K562 (cell line): ENCODE measurements around the gene UBE2N. TPM values are rescaled to one million over a fixed set of nuclear protein-coding genes. Genes with fewer than 3 reads are reported as not detected.

Experiments
- ATAC-seq: fragments of 200-7000 bp; cut with Tn5 transposase; 3 replicates; pipeline ENCODE4 v1.9.1; 2020; ENCODE audit warnings: moderate library complexity
- BruUV-seq: library from RNA; stranded (reverse); fragments of 400-500 nt; replicated peaks from 2 replicates; lab custom pipeline; 2021; lab: Mats Ljungman, UMichigan
- CTCF ChIA-PET: fragments of 300-600 bp; formaldehyde crosslinking; extraction: SDS; loops from one replicate; lab custom pipeline; 2021; ENCODE audit warnings: low intra/inter-chr PET ratio; lab: Yijun Ruan, JAX
- POLR2A ChIA-PET: fragments of 300-600, 350-650 bp; sonication (Branson Sonifier 250); formaldehyde crosslinking; extraction: SDS; loops from one replicate; lab custom pipeline; 2021; ENCODE audit warnings: antibody characterized with exemption, inconsistent platforms; lab: Yijun Ruan, JAX
- DNase-seq, 4 experiments: peaks; one replicate each; pipeline versions ENCODE4 v3.0.0 to v3.0.0-alpha.2; 2011 to 2018; ENCODE audit warnings: low spot score in 3 of 4, mixed read lengths in 3 of 4; ENCODE audit errors: extremely low read depth in 1 of 4
- FAIRE-seq: peaks from 2 replicates; lab custom pipeline; 2011; peaks lifted over from hg19 to GRCh38; lab: Jason Lieb, UNC
- H2AFZ ChIP-seq: 2 replicates; pipeline ENCODE4 v1.6.0; 2011; ENCODE audit warnings: low read depth, low read length, control low read depth, inconsistent platforms
- H3K27ac ChIP-seq: fragments of 200-600 bp; 3 replicates; pipeline ENCODE4 v1.8.0; 2011; ENCODE audit warnings: low read depth, mild to moderate bottlenecking, control low read depth, inconsistent platforms, low read length, moderate library complexity, mixed read lengths; ENCODE audit errors: extremely low read depth
- H3K27me3 ChIP-seq, 2 experiments: fragments of 300-600 bp in 1 of 2; 2 replicates in 1 of 2; 3 replicates in 1 of 2; pipeline versions ENCODE4 v1.6.0 to v1.8.0; 2011; ENCODE audit warnings: inconsistent platforms in 2 of 2, low read length in 2 of 2, mild to moderate bottlenecking in 1 of 2, mixed read lengths in 1 of 2, moderate library complexity in 1 of 2; ENCODE audit not compliant: control insufficient read depth in 2 of 2, insufficient read depth in 2 of 2
- H3K36me3 ChIP-seq: fragments of 300-600 bp; 3 replicates; pipeline ENCODE4 v1.8.0; 2011; ENCODE audit warnings: mild to moderate bottlenecking, low read length, inconsistent platforms; ENCODE audit not compliant: control insufficient read depth, insufficient read depth
- H3K4me1 ChIP-seq, 2 experiments: fragments of 200-600 bp in 1 of 2; replicated peaks in 1 of 2; 2 replicates in 1 of 2; 3 replicates in 1 of 2; pipeline versions ENCODE4 v1.5.1 to v1.8.0; 2011; ENCODE audit warnings: inconsistent platforms in 2 of 2, low read length in 2 of 2, mild to moderate bottlenecking in 1 of 2, mixed read lengths in 1 of 2, moderate library complexity in 1 of 2; ENCODE audit not compliant: control insufficient read depth in 2 of 2, insufficient read depth in 2 of 2
- H3K4me2 ChIP-seq: 2 replicates; pipeline ENCODE4 v1.6.1; 2011; ENCODE audit warnings: low read length, control low read depth, inconsistent platforms, mixed read lengths; ENCODE audit not compliant: insufficient read depth
- H3K4me3 ChIP-seq: fragments of 200-600 bp; sonication (generic), shearing (Covaris generic); 2 replicates; pipeline ENCODE4 v1.5.1; 2016; ENCODE audit warnings: control low read depth, inconsistent platforms
- H3K79me2 ChIP-seq: fragments of 200-600 bp; 3 replicates; pipeline ENCODE4 v1.8.0; 2011; ENCODE audit warnings: low read length, inconsistent platforms; ENCODE audit not compliant: control insufficient read depth, insufficient read depth
- H3K9ac ChIP-seq, 2 experiments: 2 replicates each; pipeline versions ENCODE4 v1.6.0 to v1.6.1; 2011; ENCODE audit warnings: low read depth in 2 of 2, low read length in 2 of 2, control low read depth in 1 of 2, inconsistent platforms in 1 of 2, mild to moderate bottlenecking in 1 of 2, mixed read lengths in 1 of 2; ENCODE audit not compliant: insufficient read depth in 1 of 2
- H3K9me1 ChIP-seq: one replicate; pipeline ENCODE4 v1.6.0; 2011; ENCODE audit warnings: inconsistent platforms, mild to moderate bottlenecking, low read length, moderate library complexity; ENCODE audit not compliant: control insufficient read depth, insufficient read depth
- H3K9me3 ChIP-seq: replicated peaks from 2 replicates; pipeline ENCODE4 v1.5.1; 2011; ENCODE audit warnings: low read depth, low read length, inconsistent platforms; ENCODE audit not compliant: control insufficient read depth, insufficient read depth
- H4K20me1 ChIP-seq: replicated peaks from 2 replicates; pipeline ENCODE4 v1.6.1; 2011; ENCODE audit warnings: low read length, inconsistent platforms, mixed read lengths; ENCODE audit not compliant: control insufficient read depth, insufficient read depth
- ARNT ChIP-seq, 2 experiments: fragments of 450-650 bp; IDR thresholded peaks; 2 replicates each; pipeline ENCODE4 v1.6.1; 2016; ENCODE audit warnings: mild to moderate bottlenecking in 1 of 2
- E2F8 ChIP-seq: fragments of 450-650 bp; IDR thresholded peaks from 2 replicates; pipeline ENCODE4 v1.7.1; 2018; ENCODE audit warnings: mild to moderate bottlenecking, low read depth; ENCODE audit not compliant: partially characterized antibody
- ELF1 ChIP-seq: fragments of 200-800 bp; sonication (Bioruptor generic); IDR thresholded peaks from 2 replicates; pipeline ENCODE4 v1.6.1; 2016; ENCODE audit warnings: missing genetic modification characterization, missing compliant biosample characterization
- ELK3 ChIP-seq: fragments of 450-650 bp; formaldehyde crosslinking; IDR thresholded peaks from 2 replicates; pipeline ENCODE4 v1.4.0; 2020; ENCODE audit warnings: mild to moderate bottlenecking
- ERF ChIP-seq: fragments of 450-650 bp; formaldehyde crosslinking; IDR thresholded peaks from 2 replicates; pipeline ENCODE4 v1.4.0; 2020; ENCODE audit warnings: mild to moderate bottlenecking, mixed read lengths
- MAFG ChIP-seq: fragments of 450-650 bp; conservative IDR thresholded peaks from 2 replicates; pipeline ENCODE4 v1.6.1; 2016; ENCODE audit warnings: missing genetic modification characterization, missing compliant biosample characterization
- PML ChIP-seq: IDR thresholded peaks from 2 replicates; pipeline ENCODE4 v1.6.1; 2012; ENCODE audit warnings: low read length, inconsistent platforms
- POLR2A ChIP-seq: fragments of 450-650 bp; conservative IDR thresholded peaks from 2 replicates; pipeline ENCODE4 v1.6.1; 2016
- POLR2AphosphoS2 ChIP-seq: IDR thresholded peaks from 2 replicates; pipeline ENCODE4 v1.6.1; 2012; ENCODE audit warnings: low read length, improper control_type of control experiment
- POLR2B ChIP-seq: fragments of 450-650 bp; IDR thresholded peaks from 2 replicates; pipeline ENCODE4 v1.6.1; 2018; ENCODE audit warnings: low read depth; ENCODE audit not compliant: partially characterized antibody
- POLR2G ChIP-seq: fragments of 200-400 bp; formaldehyde crosslinking; IDR thresholded peaks from 2 replicates; pipeline ENCODE4 v1.6.1; 2017; ENCODE audit warnings: low read depth, mild to moderate bottlenecking, antibody characterized with exemption, low read length, moderate library complexity
- POLR2H ChIP-seq: IDR thresholded peaks from 2 replicates; pipeline ENCODE4 v1.6.1; 2016; ENCODE audit warnings: missing genetic modification characterization, low read depth, mild to moderate bottlenecking, control low read depth, missing compliant biosample characterization, moderate library complexity
- SOX6 ChIP-seq: fragments of 450-650 bp; IDR thresholded peaks from 2 replicates; pipeline ENCODE4 v1.6.1; 2014; ENCODE audit warnings: mild to moderate bottlenecking
- SRSF9 ChIP-seq: fragments of 200-400 bp; formaldehyde crosslinking; IDR thresholded peaks from 2 replicates; pipeline ENCODE4 v1.6.1; 2017; ENCODE audit warnings: low read depth, low read length, borderline replicate concordance
- SUPT5H ChIP-seq: fragments of 450-650 bp; IDR thresholded peaks from 2 replicates; pipeline ENCODE4 v1.6.1; 2016
- ZNF324 ChIP-seq: fragments of 250-450 bp; sonication (Bioruptor Pico); IDR thresholded peaks from 2 replicates; pipeline ENCODE4 v1.4.0; 2020; ENCODE audit warnings: mild to moderate bottlenecking
- ZNF445 ChIP-seq: fragments of 250-450 bp; sonication (Bioruptor Pico); IDR thresholded peaks from 2 replicates; pipeline ENCODE4 v1.4.0; 2020; ENCODE audit warnings: low read depth, mild to moderate bottlenecking, moderate library complexity
- ZNF717 ChIP-seq: fragments of 250-450 bp; sonication (Bioruptor Pico); IDR thresholded peaks from 2 replicates; pipeline ENCODE4 v1.5.0; 2021
- ZSCAN32 ChIP-seq: fragments of 450-650 bp; formaldehyde crosslinking; IDR thresholded peaks from 2 replicates; pipeline ENCODE4 v1.4.0; 2020; ENCODE audit warnings: mild to moderate bottlenecking, moderate library complexity
- WGBS: fragments of 100-300 bp; shearing (Covaris generic); methylation state at CpG from one replicate; pipeline ENCODE4 v1.1.6; 2016; ENCODE audit warnings: low coverage, mixed read lengths; ENCODE audit not compliant: insufficient coverage; ENCODE audit errors: missing lambda C conversion rate; 5-methylcytosine and 5-hydroxymethylcytosine counted together
- in situ Hi-C: fragments of 300-500 bp; cut with MboI; formaldehyde crosslinking; loops from 4 replicates; pipeline ENCODE4 v1.15.0; 2018; ENCODE audit warnings: inconsistent platforms, mixed read lengths
- intact Hi-C: fragments of 100-400 bp; cut with micrococcal nuclease; formaldehyde crosslinking; loops from 2 replicates; pipeline ENCODE4 v1.14.2; 2022
- polyA plus RNA-seq, 8 experiments: library from polyadenylated mRNA; depleted of rRNA in 4 of 8; stranded (reverse) in 5 of 8; unstranded in 3 of 8; fragments of >200 nt; fragmentation: Nextera tagmentation in 2 of 8; fragmentation: Illumina TruSeq in 1 of 8; extraction: Ambion mirVana in 2 of 8; extraction: Trizol in 1 of 8; gene quantifications; 2 replicates each; pipeline versions ENCODE4 v1.2.1 to v1.2.3, GENCODE V29; 2011 to 2014; ENCODE audit warnings: inconsistent platforms in 1 of 8, missing spikeins in 1 of 8
- total RNA-seq, 7 experiments: library from RNA; depleted of rRNA in 6 of 7; stranded (reverse); fragments of >200 nt in 6 of 7; fragmentation: Illumina TruSeq in 2 of 7; extraction: Trizol in 2 of 7; gene quantifications; 2 replicates each; pipeline versions ENCODE4 v1.2.1 to v1.2.3, GENCODE V29; 2011 to 2021; ENCODE audit warnings: low replicate concordance in 1 of 7

Gene UBE2N
- total and polyA plus RNA-seq, 9 of the 15 experiments (the other 6 are each of a cell fraction or from before 2014, with no cell fraction given): 189 to 826 (median 260) TPM

GRCh38 chr12:93403988-93404803, 37.6 kb downstream of the UBE2N start:
- Histone ChIP-seq H3K79me2 (no peaks in the 10 kb centered on the region), H2AFZ (no peak overlapping the region), H3K4me1 (no peaks in the 10 kb centered on the region), H3K4me3 (no peak overlapping the region), H3K4me2 (no peak overlapping the region), H3K9ac (no peak overlapping the region), H3K9me1 (no peaks in the 10 kb centered on the region), H3K27ac (peak overlapping the region; percentile 33; the same call in 1 of the 3 replicates), H3K27me3 (no peaks in the 10 kb centered on the region), H4K20me1 (no peaks in the 10 kb centered on the region; the same call in 1 of the 2 replicates), H3K36me3 (peaks cover 45% of the 10 kb centered on the region), H3K9me3 (no peaks in the 10 kb centered on the region)
- intact Hi-C loops: no loop called here
- ATAC-seq (peak; percentile 54), DNase-seq (no peak), FAIRE-seq (no peak)
- ChIA-PET POLR2A (interaction anchor here (0.6 to 1.7 kb wide), 13 partner anchors 10 to 417 kb away, joined by 3 to 5 read pairs (median 3); no protein-coding TSS in a partner anchor), CTCF (no interaction called here)
- 73% methylated on average over 7 of the region's 7 CpGs for WGBS
- BruUV-seq: no TSS peak
- in situ Hi-C loops: loop anchor here (25.0 kb wide), 2 partner anchors 417 to 617 kb away; no protein-coding TSS in a partner anchor
- peak; percentile 85; the same call in 1 of the 2 replicates for TF ChIP-seq ZNF717 (CRISPR knock-in tag)
- no peak for TF ChIP-seq SRSF9
- TF ChIP-seq POLR2G: no peak; the same call in 1 of the 2 replicates
- TF ChIP-seq ZSCAN32 (CRISPR knock-in tag): no peak
- TF ChIP-seq SOX6: peak; percentile 37; the same call in 1 of the 2 replicates
- TF ChIP-seq POLR2A: peak; percentile 37
- TF ChIP-seq ARNT (IDR thresholded peaks at IDR 0.05): no peak
- TF ChIP-seq MAFG (tag): 0 out of 2 replicates have a peak, but pooled peaks have one; percentile 18
- 0 out of 2 replicates have a peak, but pooled peaks have one; percentile 40 for TF ChIP-seq ZNF445 (CRISPR knock-in tag)
- peak; percentile 57; the same call in 1 of the 2 replicates for TF ChIP-seq ERF
- TF ChIP-seq POLR2B: peak; percentile 66
- TF ChIP-seq POLR2H (tag): peak; percentile 33
- TF ChIP-seq PML: peak; percentile 58
- TF ChIP-seq E2F8: peak; percentile 11
- TF ChIP-seq SUPT5H: peak; percentile 43; the same call in 1 of the 2 replicates
- TF ChIP-seq ELK3: peak; percentile 37; the same call in 1 of the 2 replicates
- TF ChIP-seq ZNF324: peak; percentile 10; the same call in 1 of the 2 replicates
- TF ChIP-seq POLR2AphosphoS2: peak; percentile 98
- TF ChIP-seq ELF1 (tag): no peak
